BLaER1 (cell line): ENCODE results near the gene IL21R.

Experiments
- H3K27ac ChIP-seq: shearing (Covaris generic); formaldehyde crosslinking; 2 replicates; pipeline ENCODE4 v1.8.1; 2022
- H3K27me3 ChIP-seq: shearing (Covaris generic); formaldehyde crosslinking; 2 replicates; pipeline ENCODE4 v1.8.1; 2022
- H3K36me3 ChIP-seq: shearing (Covaris generic); formaldehyde crosslinking; 2 replicates; pipeline ENCODE4 v1.8.1; 2022
- H3K4me1 ChIP-seq: shearing (Covaris generic); formaldehyde crosslinking; 2 replicates; pipeline ENCODE4 v1.8.1; 2022
- H3K4me2 ChIP-seq: shearing (Covaris generic); formaldehyde crosslinking; 2 replicates; pipeline ENCODE4 v1.8.1; 2022
- H3K4me3 ChIP-seq: shearing (Covaris generic); formaldehyde crosslinking; 2 replicates; pipeline ENCODE4 v1.8.1; 2022
- H3K9ac ChIP-seq: shearing (Covaris generic); formaldehyde crosslinking; 2 replicates; pipeline ENCODE4 v1.8.1; 2022
- H3K9me3 ChIP-seq: shearing (Covaris generic); formaldehyde crosslinking; 2 replicates; pipeline ENCODE4 v1.8.1; 2022
- H4K20me1 ChIP-seq: shearing (Covaris generic); formaldehyde crosslinking; 2 replicates; pipeline ENCODE4 v1.8.1; 2022
- Cebpa-rat ChIP-seq: shearing (Covaris generic); IDR thresholded peaks from 2 replicates; pipeline ENCODE4 v1.8.1; 2022

Gene IL21R

GRCh38 chr16:27499659-27500055 is 97.7 kb downstream of the IL21R start:
- Histone ChIP-seq H3K36me3 (peaks cover 98% of the 10 kb centered on the region), H3K27ac (no peak overlapping the region), H3K4me3 (no peak overlapping the region), H3K27me3 (no peaks in the 10 kb centered on the region), H4K20me1 (no peaks in the 10 kb centered on the region), H3K4me2 (no peak overlapping the region), H3K9ac (no peak overlapping the region), H3K4me1 (no peaks in the 10 kb centered on the region), H3K9me3 (no peaks in the 10 kb centered on the region)
- TF ChIP-seq Cebpa-rat: no peak

- Histone ChIP-seq H3K9ac (no peak overlapping the region), H3K4me3 (no peak overlapping the region), H4K20me1 (no peaks in the 10 kb centered on the region), H3K27ac (no peak overlapping the region), H3K4me2 (no peak overlapping the region), H3K9me3 (no peaks in the 10 kb centered on the region), H3K27me3 (no peaks in the 10 kb centered on the region), H3K4me1 (no peaks in the 10 kb centered on the region), H3K36me3 (peaks cover 98% of the 10 kb centered on the region)
- no peak for TF ChIP-seq Cebpa-rat
Measured at GRCh38 chr16:27500801-27501200, 98.8 kb downstream of the IL21R start.
